ENCODE measurements around the gene CHST6.

CHST6 gene

DNA sequence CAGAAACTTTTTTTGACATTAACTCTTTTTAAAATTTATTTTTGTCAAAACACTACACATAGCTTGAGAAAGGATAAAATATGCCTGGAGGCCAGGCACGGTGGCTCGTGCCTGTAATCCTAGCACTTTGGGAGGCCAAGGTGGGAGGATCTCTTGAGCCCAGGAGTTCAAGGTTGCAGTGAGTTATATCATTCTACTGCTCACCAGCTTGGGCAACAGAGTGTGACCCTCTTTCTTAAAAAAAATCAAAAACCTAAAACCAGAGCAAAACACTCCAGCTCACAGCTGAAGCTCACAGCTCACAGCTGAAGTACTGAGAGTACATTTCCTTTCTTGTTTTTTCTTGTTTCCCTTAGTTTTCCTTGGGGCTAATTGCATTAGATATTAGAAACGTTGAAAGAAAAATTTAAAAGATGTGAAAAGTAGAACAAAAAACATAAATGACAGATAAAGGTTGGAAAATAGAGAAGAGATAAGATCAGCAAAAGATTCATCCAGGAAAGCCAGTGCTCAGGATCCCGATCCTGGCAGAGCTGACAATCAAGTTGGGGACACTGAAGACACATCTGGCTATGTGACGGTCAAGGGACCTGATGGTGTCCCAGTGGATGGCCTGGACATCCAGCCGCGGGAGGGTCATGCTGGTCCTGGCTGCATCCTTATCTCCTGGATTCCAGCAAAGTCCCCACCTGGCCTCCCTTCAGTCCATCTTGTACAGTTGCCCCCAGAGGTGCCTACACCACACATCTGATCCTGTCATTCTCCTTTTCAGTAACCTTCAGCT is 9.8 kb downstream of the CHST6 start:
- Histone ChIP-seq H3K27ac (ENCODE audit: extremely low read depth, low read depth, low read length) (no peak overlapping the region), H3K36me3 (ENCODE audit: control insufficient read depth in 2 of 2, insufficient read depth in 1 of 2, low read length in 2 of 2) (no peaks in the 10 kb centered on the region), H3K9me3 (ENCODE audit: control insufficient read depth, insufficient read depth, low read depth, low read length) (no peaks in the 10 kb centered on the region), H3K4me3 (ENCODE audit: low read depth, low read length) (no peak overlapping the region), H3K4me1 (ENCODE audit: control insufficient read depth, insufficient read depth, low read length) (no peaks in the 10 kb centered on the region)
- TF ChIP-seq KLF1 (tag by site-specific recombination; IDR thresholded peaks at IDR 0.05) = no peak
- no peak for TF ChIP-seq ZNF600 (tag by site-specific recombination; IDR thresholded peaks at IDR 0.05)
- TF ChIP-seq, protein P1, sequence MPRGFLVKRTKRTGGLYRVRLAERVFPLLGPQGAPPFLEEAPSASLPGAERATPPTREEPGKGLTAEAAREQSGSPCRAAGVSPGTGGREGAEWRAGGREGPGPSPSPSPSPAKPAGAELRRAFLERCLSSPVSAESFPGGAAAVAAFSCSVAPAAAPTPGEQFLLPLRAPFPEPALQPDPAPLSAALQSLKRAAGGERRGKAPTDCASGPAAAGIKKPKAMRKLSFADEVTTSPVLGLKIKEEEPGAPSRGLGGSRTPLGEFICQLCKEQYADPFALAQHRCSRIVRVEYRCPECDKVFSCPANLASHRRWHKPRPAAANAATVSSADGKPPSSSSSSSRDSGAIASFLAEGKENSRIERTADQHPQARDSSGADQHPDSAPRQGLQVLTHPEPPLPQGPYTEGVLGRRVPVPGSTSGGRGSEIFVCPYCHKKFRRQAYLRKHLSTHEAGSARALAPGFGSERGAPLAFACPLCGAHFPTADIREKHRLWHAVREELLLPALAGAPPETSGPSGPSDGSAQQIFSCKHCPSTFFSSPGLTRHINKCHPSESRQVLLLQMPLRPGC (tag by site-specific recombination; IDR thresholded peaks at IDR 0.05) = no peak
- TF ChIP-seq ZNF433 (tag by site-specific recombination; IDR thresholded peaks at IDR 0.05; ENCODE audit: low read depth) = no peak
- no peak for TF ChIP-seq ZSCAN23 (tag by site-specific recombination; IDR thresholded peaks at IDR 0.05)
- TF ChIP-seq ZNF391 (tag by site-specific recombination; IDR thresholded peaks at IDR 0.05; ENCODE audit: borderline replicate concordance, low read depth) = no peak
- TF ChIP-seq SP7 (tag by site-specific recombination; IDR thresholded peaks at IDR 0.05) = no peak
- no peak for TF ChIP-seq ZNF48 (tag by site-specific recombination; IDR thresholded peaks at IDR 0.05)
- no peak for TF ChIP-seq FEZF1 (tag by site-specific recombination; IDR thresholded peaks at IDR 0.05)
- TF ChIP-seq BCL11A (tag by site-specific recombination; IDR thresholded peaks at IDR 0.05; ENCODE audit: low read depth) = no peak
- TF ChIP-seq PRDM1 (tag by site-specific recombination; IDR thresholded peaks at IDR 0.05) = no peak
- TF ChIP-seq SCRT1 (tag by site-specific recombination; IDR thresholded peaks at IDR 0.05; ENCODE audit: borderline replicate concordance) = no peak
- no peak for TF ChIP-seq ZNF366 (tag by site-specific recombination; conservative IDR thresholded peaks at IDR 0.05)
- no peak for TF ChIP-seq BCL11B (tag by site-specific recombination; IDR thresholded peaks at IDR 0.05; ENCODE audit: low read depth)
- TF ChIP-seq, protein P2, sequence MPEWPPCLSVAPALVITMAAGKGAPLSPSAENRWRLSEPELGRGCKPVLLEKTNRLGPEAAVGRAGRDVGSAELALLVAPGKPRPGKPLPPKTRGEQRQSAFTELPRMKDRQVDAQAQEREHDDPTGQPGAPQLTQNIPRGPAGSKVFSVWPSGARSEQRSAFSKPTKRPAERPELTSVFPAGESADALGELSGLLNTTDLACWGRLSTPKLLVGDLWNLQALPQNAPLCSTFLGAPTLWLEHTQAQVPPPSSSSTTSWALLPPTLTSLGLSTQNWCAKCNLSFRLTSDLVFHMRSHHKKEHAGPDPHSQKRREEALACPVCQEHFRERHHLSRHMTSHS (tag by site-specific recombination; IDR thresholded peaks at IDR 0.05) = no peak
- TF ChIP-seq SP3 (tag by site-specific recombination; IDR thresholded peaks at IDR 0.05) = no peak
- TF ChIP-seq ZNF221 (tag by site-specific recombination; IDR thresholded peaks at IDR 0.05; ENCODE audit: borderline replicate concordance) = no peak
- TF ChIP-seq, protein P3, sequence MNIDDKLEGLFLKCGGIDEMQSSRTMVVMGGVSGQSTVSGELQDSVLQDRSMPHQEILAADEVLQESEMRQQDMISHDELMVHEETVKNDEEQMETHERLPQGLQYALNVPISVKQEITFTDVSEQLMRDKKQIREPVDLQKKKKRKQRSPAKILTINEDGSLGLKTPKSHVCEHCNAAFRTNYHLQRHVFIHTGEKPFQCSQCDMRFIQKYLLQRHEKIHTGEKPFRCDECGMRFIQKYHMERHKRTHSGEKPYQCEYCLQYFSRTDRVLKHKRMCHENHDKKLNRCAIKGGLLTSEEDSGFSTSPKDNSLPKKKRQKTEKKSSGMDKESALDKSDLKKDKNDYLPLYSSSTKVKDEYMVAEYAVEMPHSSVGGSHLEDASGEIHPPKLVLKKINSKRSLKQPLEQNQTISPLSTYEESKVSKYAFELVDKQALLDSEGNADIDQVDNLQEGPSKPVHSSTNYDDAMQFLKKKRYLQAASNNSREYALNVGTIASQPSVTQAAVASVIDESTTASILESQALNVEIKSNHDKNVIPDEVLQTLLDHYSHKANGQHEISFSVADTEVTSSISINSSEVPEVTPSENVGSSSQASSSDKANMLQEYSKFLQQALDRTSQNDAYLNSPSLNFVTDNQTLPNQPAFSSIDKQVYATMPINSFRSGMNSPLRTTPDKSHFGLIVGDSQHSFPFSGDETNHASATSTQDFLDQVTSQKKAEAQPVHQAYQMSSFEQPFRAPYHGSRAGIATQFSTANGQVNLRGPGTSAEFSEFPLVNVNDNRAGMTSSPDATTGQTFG (tag by site-specific recombination; IDR thresholded peaks at IDR 0.05; ENCODE audit: borderline replicate concordance) = no peak
- TF ChIP-seq, protein P4, sequence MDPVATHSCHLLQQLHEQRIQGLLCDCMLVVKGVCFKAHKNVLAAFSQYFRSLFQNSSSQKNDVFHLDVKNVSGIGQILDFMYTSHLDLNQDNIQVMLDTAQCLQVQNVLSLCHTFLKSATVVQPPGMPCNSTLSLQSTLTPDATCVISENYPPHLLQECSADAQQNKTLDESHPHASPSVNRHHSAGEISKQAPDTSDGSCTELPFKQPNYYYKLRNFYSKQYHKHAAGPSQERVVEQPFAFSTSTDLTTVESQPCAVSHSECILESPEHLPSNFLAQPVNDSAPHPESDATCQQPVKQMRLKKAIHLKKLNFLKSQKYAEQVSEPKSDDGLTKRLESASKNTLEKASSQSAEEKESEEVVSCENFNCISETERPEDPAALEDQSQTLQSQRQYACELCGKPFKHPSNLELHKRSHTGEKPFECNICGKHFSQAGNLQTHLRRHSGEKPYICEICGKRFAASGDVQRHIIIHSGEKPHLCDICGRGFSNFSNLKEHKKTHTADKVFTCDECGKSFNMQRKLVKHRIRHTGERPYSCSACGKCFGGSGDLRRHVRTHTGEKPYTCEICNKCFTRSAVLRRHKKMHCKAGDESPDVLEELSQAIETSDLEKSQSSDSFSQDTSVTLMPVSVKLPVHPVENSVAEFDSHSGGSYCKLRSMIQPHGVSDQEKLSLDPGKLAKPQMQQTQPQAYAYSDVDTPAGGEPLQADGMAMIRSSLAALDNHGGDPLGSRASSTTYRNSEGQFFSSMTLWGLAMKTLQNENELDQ (tag by site-specific recombination; IDR thresholded peaks at IDR 0.05; ENCODE audit: low read depth) = no peak
- ChIA-PET POLR2A (no interaction called here), CTCF (interaction anchor here (0.6 to 2.1 kb wide), 5 partner anchors 12 to 154 kb away, joined by 3 to 8 read pairs (median 3); no protein-coding TSS in a partner anchor)
